Fibroblast of lung (primary cell): ENCODE data around the gene MARF1.
"Not testable (repeated sequence)": the region's sequence is repeated elsewhere in the genome, so short reads cannot be mapped to it uniquely, and the experiment has no call there.

Experiments
- CTCF ChIP-seq, 2 donors: IDR thresholded peaks in 1 of 2; conservative IDR thresholded peaks in 1 of 2; 1 replicate in 1 of 2; 2 replicates in 1 of 2; pipeline ENCODE4 v1.5.1; 2011 to 2012; ENCODE audit warnings: low read length in 2 of 2, control low read depth in 1 of 2, inconsistent platforms in 1 of 2, low read depth in 1 of 2, mild to moderate bottlenecking in 1 of 2
- EZH2 ChIP-seq: IDR thresholded peaks from 2 replicates; pipeline ENCODE4 v1.5.1; 2012; ENCODE audit warnings: low read length, control low read depth, mild to moderate bottlenecking; ENCODE audit errors: missing control alignments

GRCh38 chr16:15607221-15607699 is 35.7 kb downstream of the MARF1 start:
- TF ChIP-seq CTCF (conservative IDR thresholded peaks at IDR 0.05 in 1 of 2, IDR thresholded peaks at IDR 0.05 in 1 of 2; ENCODE audit: low read depth in 1 of 2, low read length in 2 of 2); EZH2: not testable (repeated sequence)
